BE2C (cell line): ENCODE data around the gene POLR3K.

Experiments used
- DNase-seq: peaks from one replicate; pipeline ENCODE4 v3.0.0-alpha.2; 2020
- H3K27me3 ChIP-seq: fragments of 250-450 bp; sonication (Bioruptor Pico); 2 replicates; pipeline ENCODE4 v1.5.1; 2020; ENCODE audit warnings: mild to moderate bottlenecking
- H3K36me3 ChIP-seq: fragments of 250-450 bp; sonication (Bioruptor Pico); 2 replicates; pipeline ENCODE4 v1.5.1; 2020; ENCODE audit warnings: mild to moderate bottlenecking
- H3K4me1 ChIP-seq: fragments of 250-450 bp; sonication (Bioruptor Pico); 2 replicates; pipeline ENCODE4 v1.5.1; 2020
- H3K4me3 ChIP-seq: 2 replicates; pipeline ENCODE4 v1.5.1; 2011; ENCODE audit warnings: low read depth, low read length
- H3K9me3 ChIP-seq: fragments of 250-450 bp; sonication (Bioruptor Pico); 2 replicates; pipeline ENCODE4 v1.5.1; 2020
- CTCF ChIP-seq: IDR thresholded peaks from 2 replicates; pipeline ENCODE4 v1.5.1; 2012; ENCODE audit warnings: mild to moderate bottlenecking, low read depth, low read length

The POLR3K gene

DNA sequence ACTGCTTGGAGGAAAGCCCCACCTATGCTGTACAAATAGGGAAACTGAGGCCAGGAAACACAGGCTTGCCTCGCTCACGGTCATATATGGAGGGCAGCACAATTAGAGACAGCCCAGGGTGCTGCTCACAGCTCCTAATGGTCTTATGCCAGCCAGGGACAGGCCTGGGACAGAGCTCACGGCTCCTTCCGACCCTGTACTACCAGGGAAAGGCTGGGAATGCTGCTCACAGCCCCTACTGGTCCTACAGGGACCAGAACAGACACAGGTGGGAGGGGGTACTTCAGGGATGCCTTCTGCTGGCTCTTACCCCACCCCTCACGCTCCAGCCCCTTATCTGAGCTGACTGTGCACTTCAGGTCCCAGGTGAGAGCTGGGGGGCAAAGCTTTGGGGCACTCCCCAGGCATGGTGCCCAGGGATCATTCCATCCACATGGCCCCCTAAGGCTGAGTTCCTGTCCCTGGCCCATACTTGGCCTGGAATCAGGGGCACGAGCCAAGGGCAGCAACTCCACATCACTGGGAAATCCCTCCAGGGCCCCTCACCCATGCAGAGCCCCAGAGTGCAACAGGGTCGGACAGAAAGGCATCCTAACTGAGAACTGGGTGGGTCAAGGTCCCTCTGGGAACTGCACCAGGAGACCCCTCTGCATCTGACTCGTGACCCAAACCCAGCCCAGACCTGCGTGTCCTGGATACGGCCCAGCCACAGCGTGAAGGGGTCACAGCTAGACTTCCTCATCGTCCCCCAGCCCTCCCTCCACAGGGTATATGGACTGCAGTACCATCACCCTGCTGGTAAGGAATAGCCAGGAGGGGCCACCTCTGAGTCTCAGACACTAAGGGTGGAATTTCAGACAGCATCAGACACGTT, 13.1 kb upstream of the POLR3K start:
- Histone ChIP-seq H3K27me3 (peaks cover 29% of the 10 kb centered on the region), H3K4me1 (no peaks in the 10 kb centered on the region), H3K9me3 (no peaks in the 10 kb centered on the region), H3K36me3 (no peaks in the 10 kb centered on the region), H3K4me3 (no peak overlapping the region)
- TF ChIP-seq CTCF, result no peak
- no peak for DNase-seq

DNA sequence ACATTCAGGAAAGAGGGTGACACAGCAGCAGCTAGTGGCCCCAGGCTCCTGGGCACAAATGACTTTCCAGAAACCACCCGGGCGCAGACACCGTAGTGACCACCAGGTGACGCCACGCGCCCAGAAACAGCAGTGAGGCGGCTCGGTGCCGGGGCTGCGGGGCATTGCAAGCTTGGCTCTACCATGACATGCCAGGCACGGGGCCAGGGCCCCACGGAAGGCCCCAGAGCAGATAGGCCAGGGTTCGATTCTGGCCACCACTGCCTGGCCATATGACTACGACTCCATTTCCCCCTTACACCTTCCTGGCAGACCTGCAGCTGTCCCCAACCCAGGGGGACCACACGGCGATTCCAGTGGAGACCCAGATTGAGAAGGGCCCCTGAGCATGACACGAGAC, 12.3 kb upstream of the POLR3K start:
- peaks cover 33% of the 10 kb centered on the region for H3K27me3 ChIP-seq
- peak; percentile 92 for DNase-seq
- H3K36me3 ChIP-seq, result no peaks in the 10 kb centered on the region
- H3K4me3 ChIP-seq, result no peak overlapping the region
- TF ChIP-seq CTCF, result peak; percentile 97
- H3K9me3 ChIP-seq, result no peaks in the 10 kb centered on the region
- H3K4me1 ChIP-seq, result no peaks in the 10 kb centered on the region

DNA sequence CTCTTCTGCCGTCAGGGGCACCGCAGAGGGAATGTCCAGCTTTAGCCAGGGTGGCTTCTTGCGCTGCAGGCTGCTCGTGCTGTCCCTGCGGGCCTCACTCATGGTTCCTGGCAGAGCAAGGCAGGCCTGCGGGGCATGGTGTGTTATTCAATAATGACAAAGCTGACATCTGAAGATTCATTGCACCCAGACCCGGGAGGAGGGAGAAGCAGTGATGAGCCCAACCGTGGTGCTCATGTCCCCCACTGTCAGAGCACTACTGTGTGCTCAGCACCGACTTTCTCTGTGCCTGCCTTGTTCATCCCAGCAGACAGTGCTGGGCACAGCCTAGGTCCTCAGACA, 11.5 kb upstream of the POLR3K start:
- no peaks in the 10 kb centered on the region for H3K4me1 ChIP-seq
- H3K36me3 ChIP-seq, result no peaks in the 10 kb centered on the region
- DNase-seq, result no peak
- H3K4me3 ChIP-seq, result no peak overlapping the region
- peaks cover 42% of the 10 kb centered on the region for H3K27me3 ChIP-seq
- no peaks in the 10 kb centered on the region for H3K9me3 ChIP-seq
- TF ChIP-seq CTCF, result no peak

DNA sequence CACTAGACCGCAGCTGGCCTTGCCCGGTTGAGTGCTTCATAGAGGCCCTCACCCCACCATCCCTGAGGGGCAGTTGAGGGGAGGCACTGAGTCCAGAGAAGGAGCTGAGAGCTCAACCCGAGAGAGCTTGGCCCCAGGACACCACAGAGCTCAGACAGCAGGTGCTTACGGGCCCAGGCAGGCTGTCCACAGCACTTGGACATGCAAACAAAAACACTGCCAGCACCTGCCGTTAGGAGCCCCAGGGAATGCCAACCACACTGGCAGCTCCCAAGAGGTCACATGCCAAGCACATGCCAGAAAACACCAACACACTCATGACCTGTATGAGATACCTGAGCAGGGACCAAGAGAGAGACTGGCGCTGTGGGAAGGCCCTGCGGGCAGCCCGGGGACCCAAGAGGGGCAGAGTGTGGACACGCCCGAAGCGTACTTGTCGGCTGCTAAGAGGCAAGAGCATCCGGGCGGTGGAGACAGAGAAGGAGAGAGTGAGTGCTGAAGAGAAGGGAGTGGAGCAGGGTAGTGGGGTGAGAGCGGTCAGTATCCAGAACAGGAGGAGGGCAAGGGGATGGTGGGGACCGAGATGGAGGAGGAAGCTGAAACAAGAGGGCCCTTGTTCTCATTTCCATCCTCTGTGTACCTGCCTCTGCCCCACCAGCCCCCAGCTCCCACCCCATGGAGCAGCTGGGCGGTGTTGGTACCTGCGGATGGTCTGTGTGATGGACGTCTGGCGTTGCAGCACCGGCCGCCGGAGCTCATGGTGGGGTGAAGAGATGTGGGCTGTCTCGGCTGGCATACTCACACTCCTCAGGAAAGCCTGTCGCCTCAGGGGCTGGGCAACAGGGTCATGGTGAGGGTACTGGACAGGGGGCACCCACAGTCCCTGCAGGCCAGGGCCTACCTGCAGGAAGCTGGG, 10.8 kb upstream of the POLR3K start:
- no peaks in the 10 kb centered on the region for H3K9me3 ChIP-seq
- no peak for DNase-seq
- no peaks in the 10 kb centered on the region for H3K36me3 ChIP-seq
- peaks cover 46% of the 10 kb centered on the region for H3K27me3 ChIP-seq
- H3K4me1 ChIP-seq, result no peaks in the 10 kb centered on the region
- H3K4me3 ChIP-seq, result no peak overlapping the region
- TF ChIP-seq CTCF, result no peak

DNA sequence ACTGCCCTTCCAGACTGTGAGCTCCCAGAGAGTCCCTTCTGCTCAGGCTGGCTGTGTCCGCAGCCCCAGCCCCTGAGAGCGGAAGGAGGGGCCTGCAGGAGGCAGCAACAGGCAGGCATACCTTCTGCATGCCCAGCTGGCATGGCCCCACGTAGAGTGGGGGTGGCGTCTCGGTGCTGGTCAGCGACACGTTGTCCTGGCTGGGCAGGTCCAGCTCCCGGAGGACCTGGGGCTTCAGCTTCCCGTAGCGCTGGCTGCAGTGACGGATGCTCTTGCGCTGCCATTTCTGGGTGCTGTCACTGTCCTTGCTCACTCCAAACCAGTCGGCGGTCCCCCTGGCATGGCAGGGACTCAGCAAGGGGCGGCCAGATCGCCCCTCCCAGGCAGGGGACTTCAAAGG, 10.1 kb upstream of the POLR3K start:
- no peak for TF ChIP-seq CTCF
- no peak for DNase-seq
- H3K4me1 ChIP-seq, result no peaks in the 10 kb centered on the region
- no peaks in the 10 kb centered on the region for H3K9me3 ChIP-seq
- no peaks in the 10 kb centered on the region for H3K36me3 ChIP-seq
- no peak overlapping the region for H3K4me3 ChIP-seq
- H3K27me3 ChIP-seq, result peaks cover 46% of the 10 kb centered on the region
